ENCODE data around the gene ZNF296. TPM values are rescaled to one million over a fixed set of nuclear protein-coding genes. Genes with fewer than 3 reads are reported as not detected.

ZNF296 gene
- total and polyA plus RNA-seq, 2 of the 13 experiments (the other 11 are each of a cell fraction or from before 2014, with no cell fraction given): 0.26 to 0.62 TPM

DNA sequence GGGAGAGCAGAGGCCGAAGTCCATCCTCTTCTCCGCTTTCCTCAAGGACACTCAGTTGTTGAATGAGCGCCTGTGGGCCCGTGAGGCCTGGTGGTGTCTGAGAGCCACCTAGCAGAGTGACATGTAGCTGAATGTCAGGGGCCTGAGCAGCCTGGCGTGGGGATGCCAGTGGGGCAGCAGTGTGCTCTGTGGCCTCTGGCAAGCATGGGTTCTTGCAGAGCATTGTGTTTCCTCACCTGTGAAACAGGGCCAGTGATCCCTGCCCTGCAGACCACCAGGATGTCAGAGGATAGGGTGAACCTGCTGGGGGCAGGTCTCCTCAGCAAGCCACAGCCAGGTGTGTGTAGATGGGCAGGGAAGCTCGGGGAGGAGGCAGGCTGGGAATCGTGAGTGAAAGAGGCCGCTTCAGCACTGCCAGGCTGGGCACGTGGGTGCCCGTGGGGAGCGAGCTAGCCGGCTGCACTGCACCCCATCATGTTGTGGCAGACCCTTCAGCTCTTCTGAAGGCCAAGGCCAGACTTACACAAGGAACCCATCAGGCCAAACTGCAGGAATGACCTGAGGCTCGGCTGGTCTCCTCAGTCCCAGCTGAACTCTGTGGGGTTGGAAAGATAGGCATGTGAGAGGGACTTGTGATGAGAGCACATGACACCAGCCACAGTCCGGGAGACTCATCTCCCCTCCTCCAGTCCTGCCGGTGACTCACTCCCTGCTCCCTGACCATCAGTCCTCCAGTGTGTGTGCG, 21.7 kb upstream of the ZNF296 start (continued):
- TF ChIP-seq, protein P1, sequence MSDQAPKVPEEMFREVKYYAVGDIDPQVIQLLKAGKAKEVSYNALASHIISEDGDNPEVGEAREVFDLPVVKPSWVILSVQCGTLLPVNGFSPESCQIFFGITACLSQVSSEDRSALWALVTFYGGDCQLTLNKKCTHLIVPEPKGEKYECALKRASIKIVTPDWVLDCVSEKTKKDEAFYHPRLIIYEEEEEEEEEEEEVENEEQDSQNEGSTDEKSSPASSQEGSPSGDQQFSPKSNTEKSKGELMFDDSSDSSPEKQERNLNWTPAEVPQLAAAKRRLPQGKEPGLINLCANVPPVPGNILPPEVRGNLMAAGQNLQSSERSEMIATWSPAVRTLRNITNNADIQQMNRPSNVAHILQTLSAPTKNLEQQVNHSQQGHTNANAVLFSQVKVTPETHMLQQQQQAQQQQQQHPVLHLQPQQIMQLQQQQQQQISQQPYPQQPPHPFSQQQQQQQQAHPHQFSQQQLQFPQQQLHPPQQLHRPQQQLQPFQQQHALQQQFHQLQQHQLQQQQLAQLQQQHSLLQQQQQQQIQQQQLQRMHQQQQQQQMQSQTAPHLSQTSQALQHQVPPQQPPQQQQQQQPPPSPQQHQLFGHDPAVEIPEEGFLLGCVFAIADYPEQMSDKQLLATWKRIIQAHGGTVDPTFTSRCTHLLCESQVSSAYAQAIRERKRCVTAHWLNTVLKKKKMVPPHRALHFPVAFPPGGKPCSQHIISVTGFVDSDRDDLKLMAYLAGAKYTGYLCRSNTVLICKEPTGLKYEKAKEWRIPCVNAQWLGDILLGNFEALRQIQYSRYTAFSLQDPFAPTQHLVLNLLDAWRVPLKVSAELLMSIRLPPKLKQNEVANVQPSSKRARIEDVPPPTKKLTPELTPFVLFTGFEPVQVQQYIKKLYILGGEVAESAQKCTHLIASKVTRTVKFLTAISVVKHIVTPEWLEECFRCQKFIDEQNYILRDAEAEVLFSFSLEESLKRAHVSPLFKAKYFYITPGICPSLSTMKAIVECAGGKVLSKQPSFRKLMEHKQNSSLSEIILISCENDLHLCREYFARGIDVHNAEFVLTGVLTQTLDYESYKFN (CRISPR knock-in tag; conservative IDR thresholded peaks at IDR 0.05): peak; percentile 64; the same call in 1 of the 2 replicates
- TF ChIP-seq ZNF619 (CRISPR knock-in tag; IDR thresholded peaks at IDR 0.05): no peak
- peak; percentile 33; the same call in 1 of the 2 replicates for TF ChIP-seq RXRB (CRISPR knock-in tag; IDR thresholded peaks at IDR 0.05; ENCODE audit: borderline replicate concordance)
- TF ChIP-seq MAF1 (CRISPR knock-in tag; IDR thresholded peaks at IDR 0.05; ENCODE audit: borderline replicate concordance): 0 out of 2 replicates have a peak, but pooled peaks have one; percentile 36
- TF ChIP-seq ZNF567 (CRISPR knock-in tag; IDR thresholded peaks at IDR 0.05; ENCODE audit: borderline replicate concordance): peak; percentile 73; the same call in 1 of the 2 replicates
- no peak for TF ChIP-seq RBAK (CRISPR knock-in tag; IDR thresholded peaks at IDR 0.05)
- no peak for TF ChIP-seq NFYC (CRISPR knock-in tag; IDR thresholded peaks at IDR 0.05)
- TF ChIP-seq PITX1 (CRISPR knock-in tag; IDR thresholded peaks at IDR 0.05): peak; percentile 17; the same call in 1 of the 2 replicates
- TF ChIP-seq AGO2 (optimal IDR thresholded peaks at IDR 0.05; ENCODE audit: low read depth, low read length): peak; percentile 2
- TF ChIP-seq, protein P2, sequence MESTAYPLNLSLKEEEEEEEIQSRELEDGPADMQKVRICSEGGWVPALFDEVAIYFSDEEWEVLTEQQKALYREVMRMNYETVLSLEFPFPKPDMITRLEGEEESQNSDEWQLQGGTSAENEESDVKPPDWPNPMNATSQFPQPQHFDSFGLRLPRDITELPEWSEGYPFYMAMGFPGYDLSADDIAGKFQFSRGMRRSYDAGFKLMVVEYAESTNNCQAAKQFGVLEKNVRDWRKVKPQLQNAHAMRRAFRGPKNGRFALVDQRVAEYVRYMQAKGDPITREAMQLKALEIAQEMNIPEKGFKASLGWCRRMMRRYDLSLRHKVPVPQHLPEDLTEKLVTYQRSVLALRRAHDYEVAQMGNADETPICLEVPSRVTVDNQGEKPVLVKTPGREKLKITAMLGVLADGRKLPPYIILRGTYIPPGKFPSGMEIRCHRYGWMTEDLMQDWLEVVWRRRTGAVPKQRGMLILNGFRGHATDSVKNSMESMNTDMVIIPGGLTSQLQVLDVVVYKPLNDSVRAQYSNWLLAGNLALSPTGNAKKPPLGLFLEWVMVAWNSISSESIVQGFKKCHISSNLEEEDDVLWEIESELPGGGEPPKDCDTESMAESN (CRISPR knock-in tag; conservative IDR thresholded peaks at IDR 0.05): peak; percentile 63; the same call in 1 of the 2 replicates
- TF ChIP-seq, protein P3, sequence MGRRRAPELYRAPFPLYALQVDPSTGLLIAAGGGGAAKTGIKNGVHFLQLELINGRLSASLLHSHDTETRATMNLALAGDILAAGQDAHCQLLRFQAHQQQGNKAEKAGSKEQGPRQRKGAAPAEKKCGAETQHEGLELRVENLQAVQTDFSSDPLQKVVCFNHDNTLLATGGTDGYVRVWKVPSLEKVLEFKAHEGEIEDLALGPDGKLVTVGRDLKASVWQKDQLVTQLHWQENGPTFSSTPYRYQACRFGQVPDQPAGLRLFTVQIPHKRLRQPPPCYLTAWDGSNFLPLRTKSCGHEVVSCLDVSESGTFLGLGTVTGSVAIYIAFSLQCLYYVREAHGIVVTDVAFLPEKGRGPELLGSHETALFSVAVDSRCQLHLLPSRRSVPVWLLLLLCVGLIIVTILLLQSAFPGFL (CRISPR knock-in tag; IDR thresholded peaks at IDR 0.05): 0 out of 2 replicates have a peak, but pooled peaks have one; percentile 61
- TF ChIP-seq, protein P4, sequence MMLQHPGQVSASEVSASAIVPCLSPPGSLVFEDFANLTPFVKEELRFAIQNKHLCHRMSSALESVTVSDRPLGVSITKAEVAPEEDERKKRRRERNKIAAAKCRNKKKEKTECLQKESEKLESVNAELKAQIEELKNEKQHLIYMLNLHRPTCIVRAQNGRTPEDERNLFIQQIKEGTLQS (CRISPR knock-in tag; IDR thresholded peaks at IDR 0.05): peak; percentile 85
- TF ChIP-seq MEIS1 (CRISPR knock-in tag; IDR thresholded peaks at IDR 0.05; ENCODE audit: borderline replicate concordance): 0 out of 2 replicates have a peak, but pooled peaks have one; percentile 9
- peak; percentile 42; the same call in 1 of the 2 replicates for TF ChIP-seq YEATS2 (CRISPR knock-in tag; IDR thresholded peaks at IDR 0.05; ENCODE audit: borderline replicate concordance)
- peak; percentile 97 for TF ChIP-seq FOSL2 (CRISPR knock-in tag; IDR thresholded peaks at IDR 0.05)
- 0 out of 2 replicates have a peak, but pooled peaks have one; percentile 22 for TF ChIP-seq ARID2 (CRISPR knock-in tag; IDR thresholded peaks at IDR 0.05; ENCODE audit: borderline replicate concordance)
- TF ChIP-seq CHCHD3 (CRISPR knock-in tag; IDR thresholded peaks at IDR 0.05): 0 out of 2 replicates have a peak, but pooled peaks have one; percentile 35
- TF ChIP-seq SALL1 (CRISPR knock-in tag; IDR thresholded peaks at IDR 0.05): peak; percentile 45; the same call in 1 of the 2 replicates
- no peak for TF ChIP-seq ZNF615 (CRISPR knock-in tag; IDR thresholded peaks at IDR 0.05; ENCODE audit: borderline replicate concordance)
- TF ChIP-seq REXO4 (CRISPR knock-in tag; IDR thresholded peaks at IDR 0.05; ENCODE audit: borderline replicate concordance): no peak
- TF ChIP-seq REPIN1 (CRISPR knock-in tag; IDR thresholded peaks at IDR 0.05; ENCODE audit: borderline replicate concordance, low read depth): 0 out of 2 replicates have a peak, but pooled peaks have one; percentile 51
- TF ChIP-seq TBL1XR1 (IDR thresholded peaks at IDR 0.05; ENCODE audit: borderline replicate concordance, low read length, partially characterized antibody): peak; percentile 19
